Measurements from ENCODE around the gene ZDHHC8. TPM values are rescaled to one million over a fixed set of nuclear protein-coding genes. Genes with fewer than 3 reads are reported as not detected.

ZDHHC8 gene
- total and polyA plus RNA-seq, 2 donors (not counting 3 experiments of a cell fraction or from before 2014, with no cell fraction given) = 49.8 to 131 TPM

DNA sequence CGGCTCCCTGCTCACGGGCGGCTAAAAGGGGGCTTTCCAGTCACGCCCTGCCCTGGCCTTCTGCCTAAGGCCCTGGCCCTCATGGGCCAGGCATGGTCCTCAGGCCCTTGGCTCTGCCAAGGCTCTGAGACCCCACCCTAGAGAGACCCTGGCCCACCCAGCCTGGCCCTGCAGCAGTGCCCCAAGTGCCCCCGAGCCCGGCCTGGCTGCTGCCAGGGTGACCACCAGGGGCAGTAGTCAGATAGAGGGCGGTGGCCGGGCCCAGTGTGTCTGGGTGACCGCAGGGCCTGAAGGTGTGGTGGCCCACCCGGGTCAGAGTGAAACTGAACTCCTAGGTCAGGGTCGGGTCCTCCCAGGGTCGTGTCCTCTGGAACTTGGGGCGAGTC lies 48.6 kb downstream of the ZDHHC8 start:
- ChIA-PET POLR2A (no interaction called here), CTCF (no interaction called here)
- no peak overlapping the region for H3K9ac ChIP-seq (replicated peaks; ENCODE audit: extremely low read depth, insufficient read depth, low read length)
- H3K27me3 ChIP-seq (ENCODE audit: control insufficient read depth in 2 of 2, insufficient read depth in 2 of 2, low read length in 2 of 2) = no peaks in the 10 kb centered on the region
- no TSS peak for BruUV-seq (replicated peaks)
- H3K4me2 ChIP-seq (ENCODE audit: insufficient read depth, low read length) = no peak overlapping the region
- intact Hi-C loops (cut with micrococcal nuclease) (no loop called here), dilution Hi-C loops (cut with MboI; ENCODE audit: extremely low pct_ligation_motif_present, low sequenced_read_pairs) (no loop called here)
- no peak for FAIRE-seq
- no peaks in the 10 kb centered on the region for H3K9me1 ChIP-seq (replicated peaks; ENCODE audit: control insufficient read depth, extremely low read depth, insufficient read depth, low read length)
- DNase-seq (ENCODE audit: low read depth, low spot score) = no peak
- H3K4me3 ChIP-seq (replicated peaks in 1 of 3; ENCODE audit: insufficient read depth in 1 of 3, low read depth in 1 of 3, low read length in 3 of 3) = no peak overlapping the region
- no peaks in the 10 kb centered on the region for H3K9me3 ChIP-seq (replicated peaks; ENCODE audit: control insufficient read depth, insufficient read depth, low read length)
- H2AFZ ChIP-seq (ENCODE audit: low read depth, low read length) = no peak overlapping the region
- H4K20me1 ChIP-seq (replicated peaks; ENCODE audit: control insufficient read depth, extremely low read depth, insufficient read depth, low read length) = no peaks in the 10 kb centered on the region
- TF ChIP-seq, protein P1, sequence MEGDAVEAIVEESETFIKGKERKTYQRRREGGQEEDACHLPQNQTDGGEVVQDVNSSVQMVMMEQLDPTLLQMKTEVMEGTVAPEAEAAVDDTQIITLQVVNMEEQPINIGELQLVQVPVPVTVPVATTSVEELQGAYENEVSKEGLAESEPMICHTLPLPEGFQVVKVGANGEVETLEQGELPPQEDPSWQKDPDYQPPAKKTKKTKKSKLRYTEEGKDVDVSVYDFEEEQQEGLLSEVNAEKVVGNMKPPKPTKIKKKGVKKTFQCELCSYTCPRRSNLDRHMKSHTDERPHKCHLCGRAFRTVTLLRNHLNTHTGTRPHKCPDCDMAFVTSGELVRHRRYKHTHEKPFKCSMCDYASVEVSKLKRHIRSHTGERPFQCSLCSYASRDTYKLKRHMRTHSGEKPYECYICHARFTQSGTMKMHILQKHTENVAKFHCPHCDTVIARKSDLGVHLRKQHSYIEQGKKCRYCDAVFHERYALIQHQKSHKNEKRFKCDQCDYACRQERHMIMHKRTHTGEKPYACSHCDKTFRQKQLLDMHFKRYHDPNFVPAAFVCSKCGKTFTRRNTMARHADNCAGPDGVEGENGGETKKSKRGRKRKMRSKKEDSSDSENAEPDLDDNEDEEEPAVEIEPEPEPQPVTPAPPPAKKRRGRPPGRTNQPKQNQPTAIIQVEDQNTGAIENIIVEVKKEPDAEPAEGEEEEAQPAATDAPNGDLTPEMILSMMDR (IDR thresholded peaks at IDR 0.05; ENCODE audit: extremely low read depth in 1 of 2, insufficient read depth in 1 of 2, low read depth in 1 of 2, low read length in 2 of 2) = peak; percentile 25 to 45
- no peak for TF ChIP-seq MYC (IDR thresholded peaks at IDR 0.05; ENCODE audit: low read depth, low read length)
- H3K4me1 ChIP-seq (ENCODE audit: control insufficient read depth, extremely low read depth, insufficient read depth, low read length) = no peaks in the 10 kb centered on the region
- H3K36me3 ChIP-seq (ENCODE audit: control insufficient read depth in 2 of 2, extremely low read depth in 1 of 2, insufficient read depth in 2 of 2, low read length in 2 of 2) = no peaks in the 10 kb centered on the region
- no peak overlapping the region for H3K27ac ChIP-seq (ENCODE audit: insufficient read depth, low read depth, low read length)
- no peaks in the 10 kb centered on the region for H3K79me2 ChIP-seq (ENCODE audit: control insufficient read depth, insufficient read depth, low read length)

GRCh38 chr22:20180640-20181039 lies 49.0 kb downstream of the ZDHHC8 start:
- Histone ChIP-seq H2AFZ (ENCODE audit: low read depth, low read length) (no peak overlapping the region), H3K9me3 (replicated peaks; ENCODE audit: control insufficient read depth, insufficient read depth, low read length) (no peaks in the 10 kb centered on the region), H3K9ac (replicated peaks; ENCODE audit: extremely low read depth, insufficient read depth, low read length) (no peak overlapping the region), H3K4me1 (ENCODE audit: control insufficient read depth, extremely low read depth, insufficient read depth, low read length) (no peaks in the 10 kb centered on the region), H3K27ac (ENCODE audit: insufficient read depth, low read depth, low read length) (no peak overlapping the region), H3K27me3 (ENCODE audit: control insufficient read depth in 2 of 2, insufficient read depth in 2 of 2, low read length in 2 of 2) (no peaks in the 10 kb centered on the region), H3K9me1 (replicated peaks; ENCODE audit: control insufficient read depth, extremely low read depth, insufficient read depth, low read length) (no peaks in the 10 kb centered on the region), H4K20me1 (replicated peaks; ENCODE audit: control insufficient read depth, extremely low read depth, insufficient read depth, low read length) (no peaks in the 10 kb centered on the region), H3K4me3 (replicated peaks in 1 of 3; ENCODE audit: insufficient read depth in 1 of 3, low read depth in 1 of 3, low read length in 3 of 3) (no peak overlapping the region), H3K4me2 (ENCODE audit: insufficient read depth, low read length) (no peak overlapping the region), H3K36me3 (ENCODE audit: control insufficient read depth in 2 of 2, extremely low read depth in 1 of 2, insufficient read depth in 2 of 2, low read length in 2 of 2) (no peaks in the 10 kb centered on the region), H3K79me2 (ENCODE audit: control insufficient read depth, insufficient read depth, low read length) (no peaks in the 10 kb centered on the region)
- intact Hi-C loops (cut with micrococcal nuclease) = no loop called here
- CTCF ChIA-PET = interaction anchor here (0.9 kb wide), 1 partner anchor 16 kb away, joined by 3 read pairs; no protein-coding TSS in a partner anchor
- FAIRE-seq = no peak
- no TSS peak for BruUV-seq (replicated peaks)
- dilution Hi-C loops (cut with MboI; ENCODE audit: extremely low pct_ligation_motif_present, low sequenced_read_pairs) = no loop called here
- POLR2A ChIA-PET = no interaction called here
- TF ChIP-seq, protein P2, sequence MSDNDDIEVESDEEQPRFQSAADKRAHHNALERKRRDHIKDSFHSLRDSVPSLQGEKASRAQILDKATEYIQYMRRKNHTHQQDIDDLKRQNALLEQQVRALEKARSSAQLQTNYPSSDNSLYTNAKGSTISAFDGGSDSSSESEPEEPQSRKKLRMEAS (IDR thresholded peaks at IDR 0.05; ENCODE audit: insufficient read depth, insufficient read length) = no peak
- no peak for TF ChIP-seq POLR2A (IDR thresholded peaks at IDR 0.05; ENCODE audit: low read depth, low read length)
- no peak for TF ChIP-seq POLR2AphosphoS5 (IDR thresholded peaks at IDR 0.05; ENCODE audit: insufficient read depth, low read depth, low read length)
- no peak for TF ChIP-seq JUN (IDR thresholded peaks at IDR 0.05; ENCODE audit: borderline replicate concordance, insufficient read depth, insufficient read length, low read depth)
- TF ChIP-seq EZH2 (IDR thresholded peaks at IDR 0.05; ENCODE audit: borderline replicate concordance, low read depth, low read length, severe bottlenecking) = no peak
- no peak for TF ChIP-seq MYC (IDR thresholded peaks at IDR 0.05; ENCODE audit: low read depth, low read length)
- TF ChIP-seq, protein P1 (IDR thresholded peaks at IDR 0.05; ENCODE audit: extremely low read depth in 1 of 2, insufficient read depth in 1 of 2, low read depth in 1 of 2, low read length in 2 of 2) = no peak
- no peak for TF ChIP-seq GATA2 (IDR thresholded peaks at IDR 0.05; ENCODE audit: insufficient read depth, insufficient read length, low read depth, low read length)
- TF ChIP-seq FOS (IDR thresholded peaks at IDR 0.05; ENCODE audit: borderline replicate concordance, insufficient read depth, low read length) = no peak
- DNase-seq (ENCODE audit: low read depth, low spot score) = no peak
